K562 (cell line): Measurements from ENCODE around the gene RESP18. TPM values are rescaled to one million over a fixed set of nuclear protein-coding genes. Genes with fewer than 3 reads are reported as not detected.
"Not testable (repeated sequence)": the region's sequence is repeated elsewhere in the genome, so short reads cannot be mapped to it uniquely, and the experiment has no call there.

Experiments
- ATAC-seq: fragments of 200-7000 bp; cut with Tn5 transposase; 3 replicates; pipeline ENCODE4 v1.9.1; 2020; ENCODE audit warnings: moderate library complexity
- BruUV-seq: library from RNA; stranded (reverse); fragments of 400-500 nt; replicated peaks from 2 replicates; lab custom pipeline; 2021; lab: Mats Ljungman, UMichigan
- CTCF ChIA-PET: fragments of 300-600 bp; formaldehyde crosslinking; extraction: SDS; loops from one replicate; lab custom pipeline; 2021; ENCODE audit warnings: low intra/inter-chr PET ratio; lab: Yijun Ruan, JAX
- POLR2A ChIA-PET: fragments of 300-600, 350-650 bp; sonication (Branson Sonifier 250); formaldehyde crosslinking; extraction: SDS; loops from one replicate; lab custom pipeline; 2021; ENCODE audit warnings: antibody characterized with exemption, inconsistent platforms; lab: Yijun Ruan, JAX
- DNase-seq, 4 experiments: peaks; one replicate each; pipeline versions ENCODE4 v3.0.0 to v3.0.0-alpha.2; 2011 to 2018; ENCODE audit warnings: low spot score in 3 of 4, mixed read lengths in 3 of 4; ENCODE audit errors: extremely low read depth in 1 of 4
- FAIRE-seq: peaks from 2 replicates; lab custom pipeline; 2011; peaks lifted over from hg19 to GRCh38; lab: Jason Lieb, UNC
- H2AFZ ChIP-seq: 2 replicates; pipeline ENCODE4 v1.6.0; 2011; ENCODE audit warnings: low read depth, low read length, control low read depth, inconsistent platforms
- H3K27ac ChIP-seq: fragments of 200-600 bp; 3 replicates; pipeline ENCODE4 v1.8.0; 2011; ENCODE audit warnings: low read depth, mild to moderate bottlenecking, control low read depth, inconsistent platforms, low read length, moderate library complexity, mixed read lengths; ENCODE audit errors: extremely low read depth
- H3K27me3 ChIP-seq, 2 experiments: fragments of 300-600 bp in 1 of 2; 2 replicates in 1 of 2; 3 replicates in 1 of 2; pipeline versions ENCODE4 v1.6.0 to v1.8.0; 2011; ENCODE audit warnings: inconsistent platforms in 2 of 2, low read length in 2 of 2, mild to moderate bottlenecking in 1 of 2, mixed read lengths in 1 of 2, moderate library complexity in 1 of 2; ENCODE audit not compliant: control insufficient read depth in 2 of 2, insufficient read depth in 2 of 2
- H3K36me3 ChIP-seq: fragments of 300-600 bp; 3 replicates; pipeline ENCODE4 v1.8.0; 2011; ENCODE audit warnings: mild to moderate bottlenecking, low read length, inconsistent platforms; ENCODE audit not compliant: control insufficient read depth, insufficient read depth
- H3K4me1 ChIP-seq, 2 experiments: fragments of 200-600 bp in 1 of 2; replicated peaks in 1 of 2; 2 replicates in 1 of 2; 3 replicates in 1 of 2; pipeline versions ENCODE4 v1.5.1 to v1.8.0; 2011; ENCODE audit warnings: inconsistent platforms in 2 of 2, low read length in 2 of 2, mild to moderate bottlenecking in 1 of 2, mixed read lengths in 1 of 2, moderate library complexity in 1 of 2; ENCODE audit not compliant: control insufficient read depth in 2 of 2, insufficient read depth in 2 of 2
- H3K4me2 ChIP-seq: 2 replicates; pipeline ENCODE4 v1.6.1; 2011; ENCODE audit warnings: low read length, control low read depth, inconsistent platforms, mixed read lengths; ENCODE audit not compliant: insufficient read depth
- H3K4me3 ChIP-seq: fragments of 200-600 bp; sonication (generic), shearing (Covaris generic); 2 replicates; pipeline ENCODE4 v1.5.1; 2016; ENCODE audit warnings: control low read depth, inconsistent platforms
- H3K79me2 ChIP-seq: fragments of 200-600 bp; 3 replicates; pipeline ENCODE4 v1.8.0; 2011; ENCODE audit warnings: low read length, inconsistent platforms; ENCODE audit not compliant: control insufficient read depth, insufficient read depth
- H3K9ac ChIP-seq, 2 experiments: 2 replicates each; pipeline versions ENCODE4 v1.6.0 to v1.6.1; 2011; ENCODE audit warnings: low read depth in 2 of 2, low read length in 2 of 2, control low read depth in 1 of 2, inconsistent platforms in 1 of 2, mild to moderate bottlenecking in 1 of 2, mixed read lengths in 1 of 2; ENCODE audit not compliant: insufficient read depth in 1 of 2
- H3K9me1 ChIP-seq: one replicate; pipeline ENCODE4 v1.6.0; 2011; ENCODE audit warnings: inconsistent platforms, mild to moderate bottlenecking, low read length, moderate library complexity; ENCODE audit not compliant: control insufficient read depth, insufficient read depth
- H3K9me3 ChIP-seq: replicated peaks from 2 replicates; pipeline ENCODE4 v1.5.1; 2011; ENCODE audit warnings: low read depth, low read length, inconsistent platforms; ENCODE audit not compliant: control insufficient read depth, insufficient read depth
- H4K20me1 ChIP-seq: replicated peaks from 2 replicates; pipeline ENCODE4 v1.6.1; 2011; ENCODE audit warnings: low read length, inconsistent platforms, mixed read lengths; ENCODE audit not compliant: control insufficient read depth, insufficient read depth
- BMI1 ChIP-seq: fragments of 150-350 bp; IDR thresholded peaks from 2 replicates; pipeline ENCODE4 v1.6.1; 2014; ENCODE audit warnings: low read length
- MAFG ChIP-seq: fragments of 450-650 bp; conservative IDR thresholded peaks from 2 replicates; pipeline ENCODE4 v1.6.1; 2016; ENCODE audit warnings: missing genetic modification characterization, missing compliant biosample characterization
- ZNF316 ChIP-seq: fragments of 450-650 bp; IDR thresholded peaks from 2 replicates; pipeline ENCODE4 v1.6.1; 2016
- WGBS: fragments of 100-300 bp; shearing (Covaris generic); methylation state at CpG from one replicate; pipeline ENCODE4 v1.1.6; 2016; ENCODE audit warnings: low coverage, mixed read lengths; ENCODE audit not compliant: insufficient coverage; ENCODE audit errors: missing lambda C conversion rate; 5-methylcytosine and 5-hydroxymethylcytosine counted together
- in situ Hi-C: fragments of 300-500 bp; cut with MboI; formaldehyde crosslinking; loops from 4 replicates; pipeline ENCODE4 v1.15.0; 2018; ENCODE audit warnings: inconsistent platforms, mixed read lengths
- intact Hi-C: fragments of 100-400 bp; cut with micrococcal nuclease; formaldehyde crosslinking; loops from 2 replicates; pipeline ENCODE4 v1.14.2; 2022
- polyA plus RNA-seq, 8 experiments: library from polyadenylated mRNA; depleted of rRNA in 4 of 8; stranded (reverse) in 5 of 8; unstranded in 3 of 8; fragments of >200 nt; fragmentation: Nextera tagmentation in 2 of 8; fragmentation: Illumina TruSeq in 1 of 8; extraction: Ambion mirVana in 2 of 8; extraction: Trizol in 1 of 8; gene quantifications; 2 replicates each; pipeline versions ENCODE4 v1.2.1 to v1.2.3, GENCODE V29; 2011 to 2014; ENCODE audit warnings: inconsistent platforms in 1 of 8, missing spikeins in 1 of 8
- total RNA-seq, 7 experiments: library from RNA; depleted of rRNA in 6 of 7; stranded (reverse); fragments of >200 nt in 6 of 7; fragmentation: Illumina TruSeq in 2 of 7; extraction: Trizol in 2 of 7; gene quantifications; 2 replicates each; pipeline versions ENCODE4 v1.2.1 to v1.2.3, GENCODE V29; 2011 to 2021; ENCODE audit warnings: low replicate concordance in 1 of 7

Gene RESP18
- total and polyA plus RNA-seq, 9 of the 15 experiments (the other 6 are each of a cell fraction or from before 2014, with no cell fraction given): not detected

- intact Hi-C loops: no loop called here
- FAIRE-seq (no peak), DNase-seq (no peak), ATAC-seq (no peak)
- Histone ChIP-seq H3K36me3 (no peaks in the 10 kb centered on the region), H3K9me1 (no peaks in the 10 kb centered on the region), H3K4me3 (no peak overlapping the region), H4K20me1 (no peaks in the 10 kb centered on the region), H3K4me1 (no peaks in the 10 kb centered on the region), H2AFZ (no peak overlapping the region), H3K9ac (no peak overlapping the region), H3K27me3 (peaks cover 0 to 5% of the 10 kb centered on the region in 2 experiments; a peak in 2 of 5 replicates), H3K9me3 (no peaks in the 10 kb centered on the region), H3K27ac (no peak overlapping the region), H3K79me2 (no peaks in the 10 kb centered on the region), H3K4me2 (no peak overlapping the region)
- POLR2A ChIA-PET: no interaction called here
- in situ Hi-C loops: no loop called here
- CTCF ChIA-PET: no interaction called here
- no TSS peak for BruUV-seq
- 41% methylated on average over 13 of the region's 16 CpGs for WGBS
- no peak for TF ChIP-seq BMI1
- peak; percentile 59; the same call in 1 of the 2 replicates for TF ChIP-seq ZNF316
- TF ChIP-seq MAFG (tag): peak; percentile 32; the same call in 1 of the 2 replicates
Observed at GRCh38 chr2:219314804-219315468, 17.6 kb downstream of the RESP18 start.

- H3K27ac ChIP-seq, H4K20me1 ChIP-seq, H3K9ac ChIP-seq, H3K36me3 ChIP-seq, H3K9me3 ChIP-seq, in situ Hi-C loops, H3K4me2 ChIP-seq, H3K9me1 ChIP-seq, H2AFZ ChIP-seq, ATAC-seq, H3K4me3 ChIP-seq, BruUV-seq, DNase-seq, H3K79me2 ChIP-seq, intact Hi-C loops, FAIRE-seq, CTCF ChIA-PET: not testable (repeated sequence)
- H3K27me3 ChIP-seq: peaks cover 6 to 14% of the 10 kb centered on the region in 2 experiments; a peak in 3 of 5 replicates
- 67% methylated on average over 3 of the region's 49 CpGs for WGBS
- H3K4me1 ChIP-seq: peaks cover 0 to 15% of the 10 kb centered on the region in 2 experiments; a peak in 2 of 5 replicates
- POLR2A ChIA-PET: interaction anchor here (1.2 to 1.4 kb wide), 2 partner anchors 10 kb away, joined by 3 to 4 read pairs; no protein-coding TSS in a partner anchor
Observed at GRCh38 chr2:219312683-219313263, 19.8 kb downstream of the RESP18 start.
